PC-3 (cell line): Measurements from ENCODE around the gene TSC22D3. TPM values are rescaled to one million over a fixed set of nuclear protein-coding genes. Genes with fewer than 3 reads are reported as not detected.

ENCODE experiments used
- ATAC-seq: fragments of 200-7000 bp; cut with Tn5 transposase; 2 replicates; pipeline ENCODE4 v1.9.1; 2020; ENCODE audit warnings: mild to moderate bottlenecking, moderate library complexity
- BruUV-seq: library from RNA; stranded (reverse); fragments of 400-500 nt; replicated peaks from 2 replicates; lab custom pipeline; 2021; lab: Mats Ljungman, UMichigan
- CTCF ChIA-PET: fragments of 300-600 bp; sonication (Branson Sonifier 250); formaldehyde crosslinking; loops from one replicate; lab custom pipeline; 2022; ENCODE audit warnings: antibody characterized with exemption; lab: Charles Lee
- POLR2A ChIA-PET: fragments of 300-600 bp; sonication (Branson Sonifier 250); formaldehyde crosslinking; loops from one replicate; lab custom pipeline; 2022; ENCODE audit warnings: antibody characterized with exemption; ENCODE audit not compliant: unreplicated experiment; lab: Charles Lee
- DNase-seq: peaks from one replicate; pipeline ENCODE4 v3.0.0-alpha.2; 2015
- H2AFZ ChIP-seq: fragments of 300-600 bp; sonication (generic); 2 replicates; pipeline ENCODE4 v1.6.0; 2016; ENCODE audit warnings: antibody characterized with exemption, low read length
- H3F3A ChIP-seq: fragments of 300-600 bp; sonication (generic); one replicate; pipeline ENCODE4 v1.6.0; 2017; ENCODE audit warnings: antibody characterized with exemption, low read length, control low read depth, mild to moderate bottlenecking; ENCODE audit not compliant: unreplicated experiment
- H3K27ac ChIP-seq: fragments of 300-600 bp; sonication (generic); 2 replicates; pipeline ENCODE4 v1.5.1; 2016; ENCODE audit warnings: mild to moderate bottlenecking, low read length
- H3K27me3 ChIP-seq: fragments of 300-600 bp; sonication (generic); 2 replicates; pipeline ENCODE4 v1.6.1; 2016; ENCODE audit warnings: low read length, mixed read lengths
- H3K36me3 ChIP-seq: fragments of 300-600 bp; sonication (generic); 2 replicates; pipeline ENCODE4 v1.6.1; 2016; ENCODE audit warnings: low read depth, mixed run types, low read length, mixed read lengths
- H3K4me1 ChIP-seq: fragments of 300-600 bp; sonication (generic); 2 replicates; pipeline ENCODE4 v1.5.1; 2016; ENCODE audit warnings: low read length; ENCODE audit not compliant: insufficient read depth
- H3K4me2 ChIP-seq: fragments of 300-600 bp; sonication (generic); 2 replicates; pipeline ENCODE4 v1.6.0; 2016; ENCODE audit warnings: low read length
- H3K4me3 ChIP-seq: fragments of 300-600 bp; sonication (generic); 2 replicates; pipeline ENCODE4 v1.5.1; 2016; ENCODE audit warnings: mild to moderate bottlenecking, low read length, mixed read lengths
- H3K79me2 ChIP-seq: fragments of 300-600 bp; sonication (generic); 2 replicates; pipeline ENCODE4 v1.6.1; 2017; ENCODE audit warnings: low read length, mixed read lengths
- H3K9ac ChIP-seq: fragments of 300-600 bp; sonication (generic); 2 replicates; pipeline ENCODE4 v1.6.0; 2016; ENCODE audit warnings: mild to moderate bottlenecking, low read length
- H3K9me2 ChIP-seq: fragments of 300-600 bp; sonication (generic); replicated peaks from 2 replicates; pipeline ENCODE4 v1.6.1; 2016; ENCODE audit warnings: mixed run types, low read length, mixed read lengths
- H3K9me3 ChIP-seq: fragments of 300-600 bp; sonication (generic); 2 replicates; pipeline ENCODE4 v1.6.1; 2016; ENCODE audit warnings: low read length, mixed read lengths
- H4K20me1 ChIP-seq: fragments of 300-600 bp; sonication (generic); 2 replicates; pipeline ENCODE4 v1.6.1; 2016; ENCODE audit warnings: low read length, mixed read lengths
- EZH2 ChIP-seq: fragments of 300-600 bp; sonication (generic); IDR thresholded peaks from one replicate; pipeline ENCODE4 v1.6.1; 2017; ENCODE audit warnings: antibody characterized with exemption, mild to moderate bottlenecking, low read length; ENCODE audit not compliant: unreplicated experiment
- EZH2phosphoT487 ChIP-seq: fragments of 300-600 bp; sonication (generic); IDR thresholded peaks from 2 replicates; pipeline ENCODE4 v1.6.1; 2018; ENCODE audit warnings: mild to moderate bottlenecking, antibody characterized with exemption, low read length, borderline replicate concordance
- intact Hi-C: fragments of 100-400 bp; cut with micrococcal nuclease; formaldehyde crosslinking; loops from 2 replicates; pipeline ENCODE4 v1.9.0; 2023
- total RNA-seq: library from RNA; depleted of rRNA; stranded (reverse); fragments of >200 nt; gene quantifications from 2 replicates; pipeline ENCODE4 v1.2.3, GENCODE V29; 2014
- TF ChIP-seq, protein P1 (sequence below): fragments of 300-600 bp; sonication (generic); conservative IDR thresholded peaks from 2 replicates; pipeline ENCODE4 v1.5.1; 2017; ENCODE audit warnings: antibody characterized with exemption, low read depth, mild to moderate bottlenecking, low read length

TSC22D3 gene
- total RNA-seq, 1 experiment from 2014 or later, result 17.8 TPM

DNA sequence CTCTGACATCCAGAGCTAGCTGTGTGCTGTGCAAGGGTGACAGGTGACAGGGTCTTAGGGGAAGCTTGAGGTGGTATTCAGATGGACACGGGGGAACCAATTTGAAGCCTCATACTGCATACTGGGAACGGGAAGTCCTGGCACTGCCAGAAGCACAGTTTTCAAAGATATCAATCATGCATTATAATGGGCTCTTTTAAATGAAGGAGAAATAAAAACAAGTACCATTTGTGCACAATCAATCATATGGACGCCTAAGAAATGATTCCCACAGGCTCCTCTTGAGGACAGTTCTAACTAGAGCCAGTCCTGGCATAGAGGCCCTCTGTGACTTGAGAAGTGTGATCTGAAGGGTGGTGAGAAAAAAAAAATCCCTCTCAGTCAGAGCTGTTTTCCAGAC, 50.9 kb downstream of the TSC22D3 start:
- Histone ChIP-seq H3F3A (peaks cover 4% of the 10 kb centered on the region), H3K4me3 (no peak overlapping the region), H3K27me3 (no peaks in the 10 kb centered on the region), H3K4me2 (no peak overlapping the region), H3K4me1 (peaks cover 50% of the 10 kb centered on the region), H3K9me2 (no peaks in the 10 kb centered on the region), H3K9me3 (no peaks in the 10 kb centered on the region), H3K79me2 (no peaks in the 10 kb centered on the region), H3K9ac (no peak overlapping the region), H4K20me1 (no peaks in the 10 kb centered on the region), H2AFZ (no peak overlapping the region), H3K36me3 (no peaks in the 10 kb centered on the region), H3K27ac (no peak overlapping the region)
- ChIA-PET POLR2A (no interaction called here), CTCF (no interaction called here)
- no peak for ATAC-seq
- no peak for DNase-seq
- intact Hi-C loops, result no loop called here
- TF ChIP-seq EZH2phosphoT487 (no peak), EZH2 (no peak)
- TF ChIP-seq, protein P1, sequence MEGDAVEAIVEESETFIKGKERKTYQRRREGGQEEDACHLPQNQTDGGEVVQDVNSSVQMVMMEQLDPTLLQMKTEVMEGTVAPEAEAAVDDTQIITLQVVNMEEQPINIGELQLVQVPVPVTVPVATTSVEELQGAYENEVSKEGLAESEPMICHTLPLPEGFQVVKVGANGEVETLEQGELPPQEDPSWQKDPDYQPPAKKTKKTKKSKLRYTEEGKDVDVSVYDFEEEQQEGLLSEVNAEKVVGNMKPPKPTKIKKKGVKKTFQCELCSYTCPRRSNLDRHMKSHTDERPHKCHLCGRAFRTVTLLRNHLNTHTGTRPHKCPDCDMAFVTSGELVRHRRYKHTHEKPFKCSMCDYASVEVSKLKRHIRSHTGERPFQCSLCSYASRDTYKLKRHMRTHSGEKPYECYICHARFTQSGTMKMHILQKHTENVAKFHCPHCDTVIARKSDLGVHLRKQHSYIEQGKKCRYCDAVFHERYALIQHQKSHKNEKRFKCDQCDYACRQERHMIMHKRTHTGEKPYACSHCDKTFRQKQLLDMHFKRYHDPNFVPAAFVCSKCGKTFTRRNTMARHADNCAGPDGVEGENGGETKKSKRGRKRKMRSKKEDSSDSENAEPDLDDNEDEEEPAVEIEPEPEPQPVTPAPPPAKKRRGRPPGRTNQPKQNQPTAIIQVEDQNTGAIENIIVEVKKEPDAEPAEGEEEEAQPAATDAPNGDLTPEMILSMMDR, result no peak
- no TSS peak for BruUV-seq

DNA sequence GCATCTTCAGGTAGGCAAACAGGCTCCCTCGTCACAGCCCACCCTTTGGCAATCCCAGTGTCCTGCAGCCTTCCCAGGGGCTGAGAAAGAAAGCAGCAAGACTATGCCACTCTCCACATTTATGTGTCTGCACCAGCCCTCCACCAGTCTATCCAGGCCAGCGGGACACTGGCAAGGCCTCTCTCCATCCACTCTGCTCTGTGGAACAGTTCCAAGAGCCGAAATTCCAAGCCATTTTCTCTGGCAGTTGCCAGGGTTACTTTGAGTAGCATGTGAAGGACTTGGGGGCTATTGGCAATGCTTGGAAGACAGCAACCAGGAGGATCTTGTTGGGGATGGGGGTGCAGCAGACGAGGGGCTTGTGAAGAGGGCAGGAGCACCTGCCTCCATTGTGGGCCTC, 52.1 kb downstream of the TSC22D3 start:
- Histone ChIP-seq H3K9me3 (no peaks in the 10 kb centered on the region), H3K9me2 (no peaks in the 10 kb centered on the region), H3K27me3 (no peaks in the 10 kb centered on the region), H3K4me2 (no peak overlapping the region), H3K4me1 (peaks cover 39% of the 10 kb centered on the region), H2AFZ (no peak overlapping the region), H3K27ac (no peak overlapping the region), H4K20me1 (no peaks in the 10 kb centered on the region), H3F3A (peaks cover 4% of the 10 kb centered on the region), H3K79me2 (no peaks in the 10 kb centered on the region), H3K4me3 (no peak overlapping the region), H3K9ac (no peak overlapping the region), H3K36me3 (no peaks in the 10 kb centered on the region)
- DNase-seq, result no peak
- ChIA-PET CTCF (no interaction called here), POLR2A (no interaction called here)
- ATAC-seq, result no peak
- BruUV-seq, result no TSS peak
- TF ChIP-seq, protein P1, result no peak
- no peak for TF ChIP-seq EZH2
- intact Hi-C loops, result no loop called here

DNA sequence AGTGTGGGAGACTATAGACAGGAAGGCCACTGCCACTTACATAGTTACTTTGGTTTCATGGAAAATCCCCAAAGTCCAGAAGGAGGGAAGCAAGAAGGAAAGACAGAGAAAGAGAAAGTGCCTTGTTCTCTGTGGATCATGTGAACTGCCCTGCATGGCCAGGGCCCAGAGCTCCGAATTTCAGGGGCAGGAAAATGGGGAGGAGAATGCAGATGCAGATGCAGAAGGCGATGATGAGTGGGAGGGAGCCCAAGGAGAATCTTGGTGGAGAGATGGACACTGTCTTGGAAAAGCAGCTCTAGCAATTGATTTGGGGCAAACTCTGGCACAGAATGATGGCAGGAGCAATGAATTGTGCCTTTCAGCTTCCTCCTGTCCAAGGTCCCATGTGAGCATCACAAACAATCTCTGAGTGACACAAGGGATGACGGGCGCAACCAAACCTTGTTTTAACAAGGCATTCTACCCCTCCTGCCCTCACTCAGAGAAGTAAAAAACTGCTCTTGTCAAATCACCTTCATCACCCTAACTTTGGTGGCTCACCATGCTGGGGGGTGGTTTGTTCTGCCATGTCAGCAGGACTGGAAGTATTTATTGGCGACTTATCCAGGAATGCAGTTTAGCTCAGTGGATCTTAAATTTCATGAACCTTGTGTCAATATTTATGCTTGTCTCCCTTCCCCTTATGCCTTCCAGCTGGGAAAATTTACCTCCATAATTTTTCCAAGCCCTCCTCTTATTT, 53.5 kb downstream of the TSC22D3 start:
- no peak overlapping the region for H3K4me2 ChIP-seq
- no peaks in the 10 kb centered on the region for H3K79me2 ChIP-seq
- ATAC-seq (no peak), DNase-seq (no peak)
- H4K20me1 ChIP-seq, result no peaks in the 10 kb centered on the region
- H3K9me3 ChIP-seq, result no peaks in the 10 kb centered on the region
- H3K27ac ChIP-seq, result no peak overlapping the region
- TF ChIP-seq, protein P1, result no peak
- TF ChIP-seq EZH2, result no peak
- no peak for TF ChIP-seq EZH2phosphoT487
- no peak overlapping the region for H3K9ac ChIP-seq
- no peaks in the 10 kb centered on the region for H3K9me2 ChIP-seq
- H3K4me3 ChIP-seq, result no peak overlapping the region
- H3K36me3 ChIP-seq, result no peaks in the 10 kb centered on the region
- H3F3A ChIP-seq, result peaks cover 4% of the 10 kb centered on the region
- ChIA-PET CTCF (no interaction called here), POLR2A (no interaction called here)
- no TSS peak for BruUV-seq
- H2AFZ ChIP-seq, result no peak overlapping the region
- peaks cover 41% of the 10 kb centered on the region for H3K4me1 ChIP-seq
- no peaks in the 10 kb centered on the region for H3K27me3 ChIP-seq
- intact Hi-C loops, result no loop called here
